ENCODE measurements around the gene EPB41L1. TPM values are rescaled to one million over a fixed set of nuclear protein-coding genes. Genes with fewer than 3 reads are reported as not detected.

Gene EPB41L1
- total RNA-seq, 1 donor from 2014 or later, result 16.7 TPM

GRCh38 chr20:36109251-36109947 is 45.1 kb upstream of the EPB41L1 start:
- no peaks in the 10 kb centered on the region for H3K36me3 ChIP-seq
- DNase-seq (ENCODE audit: low spot score in 2 of 2), result no peak
- TF ChIP-seq, protein P1, sequence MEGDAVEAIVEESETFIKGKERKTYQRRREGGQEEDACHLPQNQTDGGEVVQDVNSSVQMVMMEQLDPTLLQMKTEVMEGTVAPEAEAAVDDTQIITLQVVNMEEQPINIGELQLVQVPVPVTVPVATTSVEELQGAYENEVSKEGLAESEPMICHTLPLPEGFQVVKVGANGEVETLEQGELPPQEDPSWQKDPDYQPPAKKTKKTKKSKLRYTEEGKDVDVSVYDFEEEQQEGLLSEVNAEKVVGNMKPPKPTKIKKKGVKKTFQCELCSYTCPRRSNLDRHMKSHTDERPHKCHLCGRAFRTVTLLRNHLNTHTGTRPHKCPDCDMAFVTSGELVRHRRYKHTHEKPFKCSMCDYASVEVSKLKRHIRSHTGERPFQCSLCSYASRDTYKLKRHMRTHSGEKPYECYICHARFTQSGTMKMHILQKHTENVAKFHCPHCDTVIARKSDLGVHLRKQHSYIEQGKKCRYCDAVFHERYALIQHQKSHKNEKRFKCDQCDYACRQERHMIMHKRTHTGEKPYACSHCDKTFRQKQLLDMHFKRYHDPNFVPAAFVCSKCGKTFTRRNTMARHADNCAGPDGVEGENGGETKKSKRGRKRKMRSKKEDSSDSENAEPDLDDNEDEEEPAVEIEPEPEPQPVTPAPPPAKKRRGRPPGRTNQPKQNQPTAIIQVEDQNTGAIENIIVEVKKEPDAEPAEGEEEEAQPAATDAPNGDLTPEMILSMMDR (IDR thresholded peaks at IDR 0.05), result no peak
- H3K4me3 ChIP-seq, result no peak overlapping the region
- H3K27me3 ChIP-seq, result no peaks in the 10 kb centered on the region
- no peak overlapping the region for H3K27ac ChIP-seq
- H3K4me1 ChIP-seq, result no peaks in the 10 kb centered on the region
- no peaks in the 10 kb centered on the region for H3K9me3 ChIP-seq
- intact Hi-C loops (cut with DNase I), result no loop called here

GRCh38 chr20:36110994-36111393 is 43.5 kb upstream of the EPB41L1 start:
- Histone ChIP-seq H3K4me1 (no peaks in the 10 kb centered on the region), H3K36me3 (no peaks in the 10 kb centered on the region), H3K9me3 (no peaks in the 10 kb centered on the region), H3K27ac (no peak overlapping the region), H3K4me3 (no peak overlapping the region), H3K27me3 (no peaks in the 10 kb centered on the region)
- no peak for DNase-seq (ENCODE audit: low spot score in 2 of 2)
- TF ChIP-seq, protein P1 (IDR thresholded peaks at IDR 0.05), result no peak
- intact Hi-C loops (cut with DNase I), result no loop called here

DNA sequence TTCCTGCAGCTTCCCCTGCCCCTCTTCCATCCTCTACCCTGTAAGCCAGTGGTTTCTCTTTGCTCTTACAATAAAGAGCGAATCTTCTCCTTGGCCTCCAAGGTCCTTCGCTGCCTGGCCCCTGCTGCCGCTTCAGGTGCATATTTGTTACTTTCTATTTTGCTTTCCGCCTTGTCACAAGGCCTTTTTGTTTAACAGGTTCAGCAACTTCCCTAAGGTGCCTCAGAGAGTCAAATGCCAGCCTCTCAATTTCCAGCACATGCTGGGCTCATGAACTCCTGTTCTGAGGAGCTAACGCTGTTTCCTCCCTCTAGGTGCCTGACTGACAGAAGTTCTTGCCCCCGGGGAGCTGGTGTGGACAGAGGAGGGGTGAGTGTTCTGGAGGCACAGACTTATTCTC is 42.4 kb upstream of the EPB41L1 start:
- Histone ChIP-seq H3K36me3 (no peaks in the 10 kb centered on the region), H3K4me3 (no peak overlapping the region), H3K9me3 (no peaks in the 10 kb centered on the region), H3K27me3 (no peaks in the 10 kb centered on the region), H3K27ac (no peak overlapping the region), H3K4me1 (no peaks in the 10 kb centered on the region)
- TF ChIP-seq, protein P1 (IDR thresholded peaks at IDR 0.05), result no peak
- intact Hi-C loops (cut with DNase I), result no loop called here
- no peak for DNase-seq (ENCODE audit: low spot score in 2 of 2)

DNA sequence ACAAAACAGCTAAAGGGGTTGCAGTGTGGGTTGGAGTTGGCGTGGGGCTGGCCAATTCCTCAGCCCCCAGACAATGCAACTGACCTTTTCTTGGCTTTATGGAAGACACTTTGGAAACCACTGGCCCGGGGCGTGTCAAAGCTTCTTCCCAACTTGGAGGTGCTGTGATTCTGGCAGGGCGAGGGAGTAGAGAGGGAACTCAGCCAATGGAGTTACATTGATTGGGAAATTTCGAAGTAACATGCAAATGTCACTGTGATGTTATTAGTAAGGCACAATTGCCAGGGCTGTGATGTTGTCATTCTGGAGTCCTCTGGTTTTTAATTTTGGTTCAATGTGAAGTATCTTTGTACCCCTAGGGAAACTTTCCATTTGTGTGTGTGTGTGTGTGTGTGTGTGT is 41.5 kb upstream of the EPB41L1 start:
- no peaks in the 10 kb centered on the region for H3K9me3 ChIP-seq
- no peak overlapping the region for H3K4me3 ChIP-seq
- no peaks in the 10 kb centered on the region for H3K27me3 ChIP-seq
- TF ChIP-seq, protein P1 (IDR thresholded peaks at IDR 0.05), result no peak
- no peak overlapping the region for H3K27ac ChIP-seq
- no peaks in the 10 kb centered on the region for H3K4me1 ChIP-seq
- H3K36me3 ChIP-seq, result no peaks in the 10 kb centered on the region
- intact Hi-C loops (cut with DNase I), result no loop called here
- DNase-seq (ENCODE audit: low spot score in 2 of 2), result no peak

DNA sequence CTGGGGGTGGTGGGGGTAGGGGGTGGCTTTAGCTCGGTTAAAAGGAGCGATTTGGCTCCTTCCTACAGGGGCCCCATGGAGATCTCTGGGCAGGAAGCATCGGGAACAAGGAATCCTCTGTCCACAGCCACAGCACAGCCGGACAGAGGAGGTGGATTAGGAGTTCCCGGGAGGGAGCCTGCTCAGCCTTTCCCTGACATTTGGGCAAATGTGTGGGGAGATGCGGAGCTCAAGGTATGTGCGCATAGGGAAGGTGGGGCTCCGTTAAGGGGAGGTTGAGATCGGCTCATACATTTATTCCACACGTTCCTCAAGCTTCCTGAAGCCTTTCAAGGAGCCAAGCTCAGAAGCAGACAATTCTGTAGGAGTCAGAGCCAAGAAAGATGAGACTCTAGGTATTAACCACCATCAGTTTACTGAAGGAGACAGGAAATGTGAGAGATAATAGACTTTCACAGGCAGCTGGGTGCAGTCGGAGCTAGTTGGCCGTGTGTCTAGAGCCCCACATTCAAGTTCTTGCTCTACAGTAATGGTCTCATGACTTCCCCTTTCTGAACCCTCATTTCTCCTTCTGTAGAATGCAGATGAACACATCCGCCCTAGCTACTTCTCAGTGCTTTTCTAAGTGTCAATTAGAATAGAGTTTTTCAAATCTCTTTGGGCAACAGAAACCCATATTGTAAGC is 40.8 kb upstream of the EPB41L1 start:
- intact Hi-C loops (cut with DNase I), result no loop called here
- Histone ChIP-seq H3K9me3 (no peaks in the 10 kb centered on the region), H3K4me3 (no peak overlapping the region), H3K4me1 (no peaks in the 10 kb centered on the region), H3K27ac (no peak overlapping the region), H3K36me3 (no peaks in the 10 kb centered on the region), H3K27me3 (no peaks in the 10 kb centered on the region)
- TF ChIP-seq, protein P1 (IDR thresholded peaks at IDR 0.05), result no peak
- DNase-seq (ENCODE audit: low spot score in 2 of 2), result no peak

Data from ascending aorta (tissue), 2 donors.